ENCODE data around the gene STX7.

STX7 gene

DNA sequence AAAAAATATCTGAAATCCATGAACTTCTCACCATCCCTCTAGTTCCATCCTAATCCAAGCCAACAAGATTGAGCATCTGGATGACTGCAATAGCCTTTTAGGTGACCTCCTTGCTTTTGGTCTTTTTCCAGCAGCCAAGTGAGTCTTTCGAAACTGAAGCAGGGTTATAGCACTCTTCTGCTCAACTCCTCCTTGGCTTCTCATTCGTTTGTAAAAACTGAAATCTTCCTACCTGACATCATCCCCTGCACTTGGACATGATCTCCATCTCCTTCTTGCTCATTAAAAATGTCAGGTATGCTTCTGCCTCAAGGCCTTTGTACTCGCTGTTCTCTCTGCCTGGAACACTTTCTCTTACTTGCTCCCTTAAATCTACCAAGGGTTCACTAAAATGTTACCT is 46.0 kb downstream of the STX7 start:
- no peak for DNase-seq

DNA sequence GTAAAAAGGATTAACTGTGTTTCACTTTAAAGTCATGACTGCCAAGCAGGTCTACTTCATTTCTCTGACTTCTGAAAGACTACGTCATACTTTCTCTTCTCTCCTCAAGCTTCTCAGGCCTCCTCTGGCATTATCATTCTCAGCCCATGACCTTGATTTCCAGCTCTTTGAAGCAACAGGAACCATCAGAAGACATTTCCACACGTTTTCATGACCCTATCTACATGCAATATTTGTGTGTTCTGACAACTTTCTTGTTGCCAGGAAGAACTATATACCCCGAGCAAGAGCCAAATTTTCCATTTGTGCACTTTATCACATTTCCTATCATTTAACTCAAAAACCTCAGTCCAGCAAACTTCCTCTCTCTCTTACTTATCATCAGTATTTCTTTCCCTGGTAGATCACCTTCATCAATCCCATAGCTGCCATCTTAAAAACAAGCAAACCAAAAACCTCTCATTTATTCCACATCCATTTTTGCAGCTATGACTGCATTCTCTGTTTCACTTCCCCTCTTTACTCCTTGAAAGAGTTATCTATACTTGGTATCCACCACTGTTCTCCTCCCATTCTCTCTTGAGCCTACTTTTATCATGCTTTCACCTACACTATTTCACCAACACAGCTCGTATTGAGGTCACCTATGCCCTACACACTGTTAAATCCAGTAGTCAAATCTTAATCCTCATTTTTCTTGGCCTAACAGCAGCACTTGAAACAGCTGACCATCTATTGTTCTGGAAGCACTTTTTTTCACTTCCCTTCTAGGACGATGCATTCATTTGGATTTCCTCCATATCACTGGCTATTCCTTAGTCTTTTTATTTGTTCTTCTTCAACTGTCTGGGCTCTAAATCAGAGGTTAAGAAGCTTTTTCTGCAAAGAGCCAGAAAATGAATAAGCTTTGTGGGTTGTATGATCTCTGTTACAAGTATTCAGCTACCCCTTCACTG is 47.1 kb downstream of the STX7 start:
- no peak for DNase-seq

DNA sequence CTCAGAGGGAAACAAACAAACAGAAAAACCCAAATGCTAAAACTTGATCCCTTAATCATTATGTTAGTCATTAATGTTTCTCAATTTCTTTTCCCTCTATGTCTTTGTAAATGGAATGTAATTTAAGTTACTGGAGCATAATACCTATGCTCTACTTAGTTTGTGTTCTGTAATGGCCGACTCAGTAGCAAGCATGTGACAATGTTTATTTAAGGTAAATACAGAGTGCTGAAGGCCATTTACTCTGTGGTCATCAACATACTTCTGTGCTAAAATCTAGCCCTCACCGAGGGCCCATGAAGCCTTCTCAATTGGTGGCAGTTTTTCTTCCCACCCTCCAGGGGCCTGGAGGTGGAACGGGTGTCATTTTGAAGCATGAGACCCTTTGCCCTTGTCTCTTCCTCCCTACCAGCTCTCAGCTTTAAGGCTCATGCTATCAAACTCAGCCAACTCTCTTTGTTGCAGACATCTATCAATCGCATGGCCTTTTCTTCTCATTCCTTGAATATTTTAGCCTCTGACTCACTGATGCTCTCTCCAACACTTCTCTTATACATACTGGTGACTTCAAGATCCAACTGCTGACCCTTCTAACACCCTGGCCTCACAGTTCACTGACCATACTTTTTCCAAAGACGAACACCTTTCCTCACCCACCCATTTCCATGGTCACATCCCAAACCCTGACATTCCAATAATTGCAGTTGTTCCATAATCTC is 48.2 kb downstream of the STX7 start:
- DNase-seq, result no peak

GRCh38 chr6:132461958-132462357 is 51.0 kb downstream of the STX7 start:
- no peak for DNase-seq

DNA sequence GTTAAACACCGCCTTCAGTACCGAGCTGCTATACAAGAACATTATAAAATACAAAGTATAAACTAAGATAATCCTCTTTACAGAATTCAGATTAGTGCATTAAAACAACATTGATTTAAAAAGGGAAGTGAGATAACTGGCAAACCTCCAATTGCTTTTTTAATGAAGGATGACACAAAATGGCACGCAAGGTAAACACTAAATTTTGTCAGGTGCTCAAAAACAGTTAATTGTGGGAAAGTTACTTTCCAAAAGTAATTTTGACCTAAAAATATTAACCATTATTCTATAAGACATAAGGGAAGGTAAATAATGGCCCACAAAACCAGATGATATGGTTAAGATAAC is 53.3 kb downstream of the STX7 start:
- no peak for DNase-seq

DNA sequence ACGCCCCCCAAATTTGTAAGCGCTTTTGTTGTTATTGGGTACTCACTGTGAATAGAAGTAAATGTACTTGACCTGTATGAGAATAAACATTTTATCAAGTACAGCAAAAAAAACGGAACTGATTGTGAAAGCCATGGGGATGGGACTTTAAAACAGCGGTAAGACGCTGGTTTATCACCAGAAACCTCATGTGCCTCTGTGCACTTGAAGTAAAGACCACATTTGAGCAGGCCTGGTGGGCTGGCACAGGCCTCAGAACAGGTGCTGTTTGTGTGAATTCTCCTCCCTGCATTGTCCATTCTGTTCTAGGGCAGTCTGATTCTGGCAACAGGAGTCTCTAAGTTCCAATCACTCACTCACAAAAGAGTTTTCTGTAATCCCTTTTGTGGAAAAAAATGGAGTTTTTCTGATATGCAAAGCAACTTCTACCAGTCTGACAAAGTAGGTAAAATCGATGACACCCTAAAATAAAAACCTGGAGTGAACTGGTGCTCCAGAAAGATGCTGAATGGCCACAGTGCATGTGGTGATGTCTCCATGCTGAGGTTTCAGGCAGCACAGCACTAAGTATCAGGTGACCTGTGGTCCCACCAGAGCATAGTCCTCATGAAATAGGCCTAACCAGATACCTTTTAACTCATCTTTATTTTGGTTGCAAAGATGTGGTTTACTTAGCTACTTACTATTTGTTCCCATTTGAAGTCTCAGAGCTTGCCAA is 53.9 kb downstream of the STX7 start:
- no peak for DNase-seq

DNA sequence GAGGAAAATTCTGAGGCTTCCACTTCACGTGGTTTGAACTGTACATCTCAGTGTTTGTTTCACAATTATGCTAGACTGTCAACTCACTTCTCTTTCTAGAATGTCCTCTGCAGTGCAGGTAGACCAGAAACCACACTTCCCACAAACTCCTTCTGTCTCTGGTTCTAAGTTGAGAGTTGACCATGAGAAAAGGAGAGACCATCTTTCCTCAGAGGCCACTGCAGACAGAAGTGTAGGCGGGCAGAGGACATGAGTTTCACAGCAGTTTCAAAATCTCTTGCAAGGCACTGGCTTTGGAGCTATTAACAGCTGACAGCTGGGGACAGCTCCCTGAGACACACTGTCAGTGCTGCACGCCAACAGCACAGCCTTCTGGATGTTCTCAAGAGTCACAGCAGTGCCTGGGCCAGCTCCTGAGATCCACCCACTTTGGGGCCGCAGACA is 56.2 kb downstream of the STX7 start:
- no peak for DNase-seq

DNA sequence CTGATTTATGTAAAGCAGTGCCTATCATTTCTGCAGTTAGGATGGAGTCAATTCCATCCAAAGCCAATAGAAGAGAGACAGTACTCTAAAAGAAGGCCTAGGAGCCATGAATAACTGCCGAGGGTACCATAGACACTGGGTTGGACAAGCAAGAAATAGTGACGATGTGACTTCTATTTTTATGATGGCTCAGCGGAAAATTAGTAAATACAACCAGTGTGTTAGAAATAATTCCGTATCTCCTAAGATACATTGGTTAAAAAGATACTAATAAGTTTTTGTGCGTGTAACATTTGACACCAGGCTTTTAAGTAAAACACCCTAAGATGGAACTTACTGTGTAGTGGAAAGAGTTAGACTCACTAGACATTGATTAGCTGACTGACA is 66.1 kb downstream of the STX7 start:
- no peak for DNase-seq

- no peak for DNase-seq
These were observed 66.6 kb downstream of the STX7 start for GRCh38 chr6:132446141-132446854.

DNA sequence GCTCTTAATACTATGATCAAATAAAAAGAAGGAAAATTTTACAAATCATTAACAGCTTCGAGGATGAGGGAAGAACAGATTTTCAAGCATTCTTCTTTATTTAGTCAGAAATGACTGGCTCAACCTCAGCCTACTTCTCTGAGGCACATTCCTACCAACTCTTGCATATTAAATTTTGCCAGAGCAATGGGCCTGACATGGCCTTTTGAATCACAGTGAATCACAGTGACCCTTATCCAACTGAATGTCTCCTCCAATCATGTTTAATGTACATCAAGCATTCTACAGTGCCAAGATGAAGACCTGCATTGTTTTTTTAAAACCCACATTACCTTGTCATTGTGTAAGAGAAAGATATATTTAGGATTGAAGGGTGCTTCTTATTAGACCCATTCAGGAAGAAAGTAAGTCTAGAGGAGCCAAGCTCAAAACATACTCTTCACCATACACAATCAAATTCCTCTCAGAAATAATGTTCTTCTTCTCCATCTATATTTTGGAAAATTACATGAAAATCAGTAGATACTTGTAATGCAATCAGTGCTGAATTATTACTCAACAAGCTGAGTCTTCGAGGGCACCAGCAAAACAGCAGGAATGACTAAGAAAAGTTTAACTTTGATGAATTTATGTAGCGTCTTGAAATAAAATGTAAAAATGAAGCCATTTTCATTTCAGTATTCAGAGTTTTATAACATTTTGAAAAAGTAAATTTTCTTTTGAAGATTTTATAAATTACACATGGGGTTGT is 67.5 kb downstream of the STX7 start:
- no peak for DNase-seq

GRCh38 chr6:132443206-132443605 is 69.7 kb downstream of the STX7 start:
- no peak for DNase-seq

- DNase-seq, result no peak
These were observed 82.8 kb downstream of the STX7 start for GRCh38 chr6:132430110-132430509.

DNA sequence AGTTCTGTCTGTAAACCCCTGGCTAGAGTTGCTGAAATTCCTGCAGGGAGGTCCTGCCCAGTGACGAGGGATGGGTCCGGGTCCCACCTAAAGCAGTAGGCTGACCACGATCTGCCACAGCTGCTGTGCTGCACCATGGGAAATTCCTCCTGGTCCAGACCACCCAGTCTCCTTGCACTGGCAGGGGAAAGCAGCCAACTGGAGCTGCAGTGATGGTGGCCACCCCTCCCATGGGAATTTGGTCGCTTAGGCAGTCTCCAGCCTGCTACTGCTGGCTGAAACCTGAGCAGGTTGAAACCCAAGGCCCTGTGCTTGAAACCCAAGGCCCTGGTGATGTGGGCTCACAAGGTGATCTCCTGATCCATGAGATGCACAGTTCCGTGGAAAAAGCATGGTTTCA is 87.7 kb downstream of the STX7 start:
- no peak for DNase-seq

GRCh38 chr6:132423839-132424238 is 89.1 kb downstream of the STX7 start:
- no peak for DNase-seq

GRCh38 chr6:132418235-132418965 is 94.5 kb downstream of the STX7 start:
- no peak for DNase-seq

- DNase-seq, result no peak
These were observed 98.2 kb downstream of the STX7 start for GRCh38 chr6:132414761-132415160.

- DNase-seq, result no peak
These were observed 98.6 kb downstream of the STX7 start for GRCh38 chr6:132414322-132414721.

GRCh38 chr6:132413499-132413802 is 99.5 kb downstream of the STX7 start:
- DNase-seq, result no peak

DNA sequence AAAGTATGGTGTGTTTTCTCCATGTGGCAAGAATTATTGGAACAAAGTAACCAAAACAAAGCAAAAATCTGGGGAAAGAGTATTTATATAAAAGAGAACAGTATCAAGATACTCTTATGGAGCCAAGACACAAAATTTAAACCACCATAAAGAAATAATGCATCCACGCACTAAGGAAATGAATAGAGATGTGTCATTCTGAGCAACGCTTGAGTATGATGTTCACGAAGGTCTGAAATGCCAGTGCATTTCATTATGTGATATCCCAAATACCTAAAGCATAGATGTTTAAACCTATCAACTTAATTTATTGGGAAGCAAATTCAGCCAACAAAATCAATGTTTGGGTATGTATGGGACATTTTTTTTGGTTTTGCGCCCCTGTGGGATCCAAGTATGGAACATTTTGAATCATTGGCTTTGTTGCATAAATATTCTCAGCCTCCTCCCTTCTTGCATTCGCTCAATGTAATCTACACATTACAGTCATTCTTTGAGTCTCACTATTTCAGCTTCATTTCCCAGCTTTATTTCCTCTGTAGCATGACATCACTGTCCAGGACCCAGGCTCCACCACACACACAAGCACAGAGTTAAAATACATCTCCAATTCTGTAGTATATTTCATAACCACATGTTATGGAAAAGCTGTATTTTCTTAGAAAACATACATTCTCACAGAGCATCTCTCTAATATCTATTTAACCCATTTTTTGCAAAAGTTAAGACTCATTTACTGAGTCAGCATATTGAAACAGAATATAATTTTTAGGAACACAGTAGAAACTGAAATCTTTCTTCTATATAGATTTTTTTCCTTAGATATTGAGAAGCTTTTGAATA is 100.0 kb downstream of the STX7 start:
- no peak for DNase-seq

GRCh38 chr6:132411296-132411695 is 101.6 kb downstream of the STX7 start:
- no peak for DNase-seq

DNA sequence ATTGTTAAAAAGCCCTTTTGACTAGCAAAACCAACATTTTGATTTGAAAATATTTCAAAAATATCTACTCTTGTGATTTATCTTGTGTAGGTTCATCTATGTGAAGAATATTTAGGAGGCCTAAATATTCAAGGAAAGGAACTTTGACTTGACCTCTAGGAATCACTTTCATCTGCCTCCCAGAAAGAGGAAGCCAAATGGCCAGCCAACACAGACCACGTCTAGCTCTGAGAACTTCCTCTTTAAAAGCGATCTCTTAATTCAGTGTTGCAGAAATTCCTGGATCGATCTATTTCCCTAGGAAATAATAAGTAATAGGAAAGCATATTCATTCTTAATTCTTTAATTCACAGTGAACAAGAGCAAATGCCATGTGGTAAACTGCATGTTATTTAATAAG is 102.1 kb downstream of the STX7 start:
- DNase-seq, result no peak

All from activated CD8-positive, alpha-beta memory T cell treated with anti-CD3 and anti-CD28 coated beads, Interleukin-2, amount 50 U/mL, for 48 hours (primary cell).